WTC11 (cell line): Measurements from ENCODE around the gene ASS1. TPM values are rescaled to one million over a fixed set of nuclear protein-coding genes. Genes with fewer than 3 reads are reported as not detected.

Source experiments
- ATAC-seq: fragments of 200-7000 bp; cut with Tn5 transposase; 2 replicates; pipeline ENCODE4 v1.10.0; 2021; ENCODE audit warnings: mild to moderate bottlenecking, moderate library complexity
- CTCF ChIA-PET: fragments of 300-600 bp; sonication (Branson Sonifier 250); formaldehyde crosslinking; loops from one replicate; lab custom pipeline; 2021; ENCODE audit warnings: antibody characterized with exemption; lab: Charles Lee
- POLR2A ChIA-PET: fragments of 350-600 bp; sonication (Branson Sonifier 250); formaldehyde crosslinking; loops from one replicate; lab custom pipeline; 2021; ENCODE audit warnings: antibody characterized with exemption; lab: Charles Lee
- DNase-seq: peaks from one replicate; pipeline ENCODE4 v3.0.0; 2021; ENCODE audit warnings: low spot score
- H3K27ac Mint-ChIP-seq: 2 replicates; pipeline ENCODE4 v1.8.0; 2021; ENCODE audit warnings: mixed read lengths
- H3K27me3 Mint-ChIP-seq: 2 replicates; pipeline ENCODE4 v1.8.0; 2021; ENCODE audit warnings: low read depth, mild to moderate bottlenecking, moderate library complexity, mixed read lengths
- H3K36me3 Mint-ChIP-seq: 2 replicates; pipeline ENCODE4 v1.8.0; 2021; ENCODE audit warnings: mixed read lengths
- H3K4me1 Mint-ChIP-seq: 2 replicates; pipeline ENCODE4 v1.8.0; 2022; ENCODE audit warnings: mixed read lengths
- H3K4me3 Mint-ChIP-seq: 2 replicates; pipeline ENCODE4 v1.8.0; 2021; ENCODE audit warnings: mild to moderate bottlenecking, moderate library complexity, mixed read lengths
- H3K9me3 Mint-ChIP-seq: 2 replicates; pipeline ENCODE4 v1.8.0; 2021; ENCODE audit warnings: mixed read lengths
- FOXK1 ChIP-seq: sonication (generic); formaldehyde crosslinking; IDR thresholded peaks from 2 replicates; pipeline ENCODE4 v1.8.0; 2022; ENCODE audit warnings: mild to moderate bottlenecking, moderate library complexity, missing genetic modification reagents
- FOXP1 ChIP-seq: sonication (generic); formaldehyde crosslinking; IDR thresholded peaks from 2 replicates; pipeline ENCODE4 v1.8.0; 2022; ENCODE audit warnings: missing genetic modification reagents, mild to moderate bottlenecking, moderate library complexity, borderline replicate concordance
- GTF2I ChIP-seq: fragments of 250-450 bp; sonication (Bioruptor Pico); conservative IDR thresholded peaks from 2 replicates; pipeline ENCODE4 v1.4.0; 2021; ENCODE audit warnings: mild to moderate bottlenecking
- NFE2L1 ChIP-seq: sonication (generic); formaldehyde crosslinking; IDR thresholded peaks from 2 replicates; pipeline ENCODE4 v1.8.1; 2023; ENCODE audit warnings: missing genetic modification reagents
- RORB ChIP-seq: fragments of 250-450 bp; sonication (Bioruptor Pico); IDR thresholded peaks from 2 replicates; pipeline ENCODE4 v1.9.0; 2021; ENCODE audit warnings: mild to moderate bottlenecking
- TEAD4 ChIP-seq: sonication (generic); formaldehyde crosslinking; IDR thresholded peaks from 2 replicates; pipeline ENCODE4 v1.8.0; 2022; ENCODE audit warnings: mild to moderate bottlenecking, missing genetic modification reagents
- TP53 ChIP-seq: sonication (generic); formaldehyde crosslinking; IDR thresholded peaks from 2 replicates; pipeline ENCODE4 v1.8.1; 2023; ENCODE audit warnings: mild to moderate bottlenecking, missing genetic modification reagents
- ZNF317 ChIP-seq: sonication (generic); formaldehyde crosslinking; IDR thresholded peaks from 2 replicates; pipeline ENCODE4 v1.8.1; 2023; ENCODE audit warnings: low read depth, mild to moderate bottlenecking, moderate library complexity, missing genetic modification reagents, borderline replicate concordance
- ZNF396 ChIP-seq: fragments of 250-450 bp; sonication (Bioruptor Pico); IDR thresholded peaks from 2 replicates; pipeline ENCODE4 v1.8.0; 2021; ENCODE audit warnings: mild to moderate bottlenecking, moderate library complexity, borderline replicate concordance
- total RNA-seq: library from RNA; stranded (reverse); gene quantifications from 3 replicates; pipeline ENCODE4 v1.2.3, GENCODE V29; 2021
- TF ChIP-seq, protein P1 (sequence below): sonication (generic); formaldehyde crosslinking; IDR thresholded peaks from 2 replicates; pipeline ENCODE4 v1.8.0; 2022; ENCODE audit warnings: missing genetic modification reagents
- TF ChIP-seq, protein P2 (sequence below): sonication (generic); formaldehyde crosslinking; IDR thresholded peaks from 2 replicates; pipeline ENCODE4 v1.8.1; 2022; ENCODE audit warnings: mild to moderate bottlenecking, moderate library complexity, missing genetic modification reagents
- TF ChIP-seq, protein P3 (sequence below): sonication (generic); formaldehyde crosslinking; IDR thresholded peaks from 2 replicates; pipeline ENCODE4 v1.8.1; 2022; ENCODE audit warnings: mild to moderate bottlenecking, missing genetic modification reagents, moderate library complexity, borderline replicate concordance
- TF ChIP-seq, protein P4 (sequence below): sonication (generic); formaldehyde crosslinking; IDR thresholded peaks from 2 replicates; pipeline ENCODE4 v1.8.0; 2022; ENCODE audit warnings: mild to moderate bottlenecking, missing genetic modification reagents
- TF ChIP-seq, protein P5 (sequence below): sonication (generic); formaldehyde crosslinking; conservative IDR thresholded peaks from 2 replicates; pipeline ENCODE4 v1.8.1; 2022; ENCODE audit warnings: mild to moderate bottlenecking, missing genetic modification reagents
- TF ChIP-seq, protein P6 (sequence below): sonication (generic); formaldehyde crosslinking; IDR thresholded peaks from 2 replicates; pipeline ENCODE4 v1.8.0; 2022; ENCODE audit warnings: mild to moderate bottlenecking, missing genetic modification reagents
- TF ChIP-seq, protein P7 (sequence below): sonication (generic); formaldehyde crosslinking; IDR thresholded peaks from 2 replicates; pipeline ENCODE4 v1.8.1; 2022; ENCODE audit warnings: low read depth, missing genetic modification reagents, borderline replicate concordance
- TF ChIP-seq, protein P8 (sequence below): fragments of 250-450 bp; sonication (Bioruptor Pico); IDR thresholded peaks from 2 replicates; pipeline ENCODE4 v2.1.2; 2022; ENCODE audit warnings: mild to moderate bottlenecking, moderate library complexity
- TF ChIP-seq, protein P9 (sequence below): sonication (generic); formaldehyde crosslinking; IDR thresholded peaks from 2 replicates; pipeline ENCODE4 v1.8.1; 2022; ENCODE audit warnings: low read depth, mild to moderate bottlenecking, moderate library complexity, missing genetic modification reagents, borderline replicate concordance
- TF ChIP-seq, protein P10 (sequence below): fragments of 200-600 bp; IDR thresholded peaks from 2 replicates; pipeline ENCODE4 v1.8.0; 2022; ENCODE audit warnings: antibody characterized with exemption

Gene ASS1
- total RNA-seq, 1 experiment from 2014 or later = 95.7 TPM

DNA sequence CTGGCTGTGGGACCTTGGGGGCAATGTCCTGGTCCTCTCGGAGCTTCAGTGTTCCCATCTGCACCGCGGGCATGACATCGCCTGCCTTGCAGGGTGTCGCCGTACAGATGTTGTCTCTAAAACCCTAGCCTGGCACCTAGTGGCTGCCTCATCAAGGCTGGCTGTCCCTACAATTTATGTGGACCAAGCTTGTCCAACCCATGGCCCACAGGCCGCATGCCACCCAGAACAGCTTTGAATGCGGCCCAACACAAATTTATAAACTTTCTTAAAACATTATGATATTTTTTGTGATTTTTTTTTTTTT, 18.3 kb upstream of the ASS1 start:
- H3K4me1 Mint-ChIP-seq = peaks cover 23% of the 10 kb centered on the region
- DNase-seq = no peak
- no peak overlapping the region for H3K27ac Mint-ChIP-seq
- H3K36me3 Mint-ChIP-seq = no peaks in the 10 kb centered on the region
- ChIA-PET POLR2A (no interaction called here), CTCF (interaction anchor here (0.6 to 1.7 kb wide), 3 partner anchors 27 to 62 kb away, joined by 3 to 7 read pairs (median 5); no protein-coding TSS in a partner anchor)
- H3K9me3 Mint-ChIP-seq = no peaks in the 10 kb centered on the region
- H3K27me3 Mint-ChIP-seq = no peaks in the 10 kb centered on the region
- ATAC-seq = no peak
- no peak overlapping the region for H3K4me3 Mint-ChIP-seq
- TF ChIP-seq ZNF396 (no peak), RORB (CRISPR knock-in tag) (no peak), TEAD4 (CRISPR knock-in tag) (no peak), TP53 (no peak)
- TF ChIP-seq, protein P1, sequence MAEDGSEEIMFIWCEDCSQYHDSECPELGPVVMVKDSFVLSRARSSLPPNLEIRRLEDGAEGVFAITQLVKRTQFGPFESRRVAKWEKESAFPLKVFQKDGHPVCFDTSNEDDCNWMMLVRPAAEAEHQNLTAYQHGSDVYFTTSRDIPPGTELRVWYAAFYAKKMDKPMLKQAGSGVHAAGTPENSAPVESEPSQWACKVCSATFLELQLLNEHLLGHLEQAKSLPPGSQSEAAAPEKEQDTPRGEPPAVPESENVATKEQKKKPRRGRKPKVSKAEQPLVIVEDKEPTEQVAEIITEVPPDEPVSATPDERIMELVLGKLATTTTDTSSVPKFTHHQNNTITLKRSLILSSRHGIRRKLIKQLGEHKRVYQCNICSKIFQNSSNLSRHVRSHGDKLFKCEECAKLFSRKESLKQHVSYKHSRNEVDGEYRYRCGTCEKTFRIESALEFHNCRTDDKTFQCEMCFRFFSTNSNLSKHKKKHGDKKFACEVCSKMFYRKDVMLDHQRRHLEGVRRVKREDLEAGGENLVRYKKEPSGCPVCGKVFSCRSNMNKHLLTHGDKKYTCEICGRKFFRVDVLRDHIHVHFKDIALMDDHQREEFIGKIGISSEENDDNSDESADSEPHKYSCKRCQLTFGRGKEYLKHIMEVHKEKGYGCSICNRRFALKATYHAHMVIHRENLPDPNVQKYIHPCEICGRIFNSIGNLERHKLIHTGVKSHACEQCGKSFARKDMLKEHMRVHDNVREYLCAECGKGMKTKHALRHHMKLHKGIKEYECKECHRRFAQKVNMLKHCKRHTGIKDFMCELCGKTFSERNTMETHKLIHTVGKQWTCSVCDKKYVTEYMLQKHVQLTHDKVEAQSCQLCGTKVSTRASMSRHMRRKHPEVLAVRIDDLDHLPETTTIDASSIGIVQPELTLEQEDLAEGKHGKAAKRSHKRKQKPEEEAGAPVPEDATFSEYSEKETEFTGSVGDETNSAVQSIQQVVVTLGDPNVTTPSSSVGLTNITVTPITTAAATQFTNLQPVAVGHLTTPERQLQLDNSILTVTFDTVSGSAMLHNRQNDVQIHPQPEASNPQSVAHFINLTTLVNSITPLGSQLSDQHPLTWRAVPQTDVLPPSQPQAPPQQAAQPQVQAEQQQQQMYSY (CRISPR knock-in tag) = no peak
- TF ChIP-seq, protein P2, sequence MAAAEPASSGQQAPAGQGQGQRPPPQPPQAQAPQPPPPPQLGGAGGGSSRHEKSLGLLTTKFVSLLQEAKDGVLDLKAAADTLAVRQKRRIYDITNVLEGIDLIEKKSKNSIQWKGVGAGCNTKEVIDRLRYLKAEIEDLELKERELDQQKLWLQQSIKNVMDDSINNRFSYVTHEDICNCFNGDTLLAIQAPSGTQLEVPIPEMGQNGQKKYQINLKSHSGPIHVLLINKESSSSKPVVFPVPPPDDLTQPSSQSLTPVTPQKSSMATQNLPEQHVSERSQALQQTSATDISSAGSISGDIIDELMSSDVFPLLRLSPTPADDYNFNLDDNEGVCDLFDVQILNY (CRISPR knock-in tag) = no peak

DNA sequence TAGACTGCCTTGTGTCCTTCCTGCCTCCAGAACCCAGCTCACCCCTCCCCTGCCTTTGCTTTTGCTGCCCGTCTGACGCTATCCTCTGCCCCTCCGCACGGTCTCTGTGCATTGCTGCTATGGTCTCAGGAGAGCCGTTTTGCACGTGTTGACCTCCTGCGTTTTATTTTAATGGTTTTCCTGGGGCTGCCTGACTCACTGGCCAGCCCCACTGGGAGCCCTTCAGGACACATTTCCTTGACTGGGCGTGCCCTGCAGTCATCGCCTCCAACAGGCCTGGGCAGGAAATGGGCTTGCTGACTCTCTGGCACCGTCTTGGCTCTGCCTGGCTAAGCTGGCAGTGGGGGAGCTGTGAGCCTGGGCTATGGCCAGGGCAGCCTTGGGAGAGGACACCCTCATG, 17.9 kb upstream of the ASS1 start:
- peak; percentile 43 for ATAC-seq
- peak overlapping the region; percentile 75; the same call in 1 of the 2 replicates for H3K27ac Mint-ChIP-seq
- CTCF ChIA-PET = interaction anchor here (0.9 to 1.7 kb wide), 2 partner anchors 27 to 100 kb away, joined by 4 to 7 read pairs; no protein-coding TSS in a partner anchor
- TF ChIP-seq NFE2L1 (CRISPR knock-in tag) = no peak
- TF ChIP-seq, protein P3, sequence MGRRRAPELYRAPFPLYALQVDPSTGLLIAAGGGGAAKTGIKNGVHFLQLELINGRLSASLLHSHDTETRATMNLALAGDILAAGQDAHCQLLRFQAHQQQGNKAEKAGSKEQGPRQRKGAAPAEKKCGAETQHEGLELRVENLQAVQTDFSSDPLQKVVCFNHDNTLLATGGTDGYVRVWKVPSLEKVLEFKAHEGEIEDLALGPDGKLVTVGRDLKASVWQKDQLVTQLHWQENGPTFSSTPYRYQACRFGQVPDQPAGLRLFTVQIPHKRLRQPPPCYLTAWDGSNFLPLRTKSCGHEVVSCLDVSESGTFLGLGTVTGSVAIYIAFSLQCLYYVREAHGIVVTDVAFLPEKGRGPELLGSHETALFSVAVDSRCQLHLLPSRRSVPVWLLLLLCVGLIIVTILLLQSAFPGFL (CRISPR knock-in tag) = no peak
- TF ChIP-seq, protein P4, sequence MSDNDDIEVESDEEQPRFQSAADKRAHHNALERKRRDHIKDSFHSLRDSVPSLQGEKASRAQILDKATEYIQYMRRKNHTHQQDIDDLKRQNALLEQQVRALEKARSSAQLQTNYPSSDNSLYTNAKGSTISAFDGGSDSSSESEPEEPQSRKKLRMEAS (CRISPR knock-in tag) = no peak
- TF ChIP-seq, protein P5, sequence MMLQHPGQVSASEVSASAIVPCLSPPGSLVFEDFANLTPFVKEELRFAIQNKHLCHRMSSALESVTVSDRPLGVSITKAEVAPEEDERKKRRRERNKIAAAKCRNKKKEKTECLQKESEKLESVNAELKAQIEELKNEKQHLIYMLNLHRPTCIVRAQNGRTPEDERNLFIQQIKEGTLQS = no peak
- no peak for TF ChIP-seq FOXP1
- TF ChIP-seq, protein P6, sequence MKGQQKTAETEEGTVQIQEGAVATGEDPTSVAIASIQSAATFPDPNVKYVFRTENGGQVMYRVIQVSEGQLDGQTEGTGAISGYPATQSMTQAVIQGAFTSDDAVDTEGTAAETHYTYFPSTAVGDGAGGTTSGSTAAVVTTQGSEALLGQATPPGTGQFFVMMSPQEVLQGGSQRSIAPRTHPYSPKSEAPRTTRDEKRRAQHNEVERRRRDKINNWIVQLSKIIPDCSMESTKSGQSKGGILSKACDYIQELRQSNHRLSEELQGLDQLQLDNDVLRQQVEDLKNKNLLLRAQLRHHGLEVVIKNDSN (CRISPR knock-in tag) = no peak
- TF ChIP-seq, protein P7, sequence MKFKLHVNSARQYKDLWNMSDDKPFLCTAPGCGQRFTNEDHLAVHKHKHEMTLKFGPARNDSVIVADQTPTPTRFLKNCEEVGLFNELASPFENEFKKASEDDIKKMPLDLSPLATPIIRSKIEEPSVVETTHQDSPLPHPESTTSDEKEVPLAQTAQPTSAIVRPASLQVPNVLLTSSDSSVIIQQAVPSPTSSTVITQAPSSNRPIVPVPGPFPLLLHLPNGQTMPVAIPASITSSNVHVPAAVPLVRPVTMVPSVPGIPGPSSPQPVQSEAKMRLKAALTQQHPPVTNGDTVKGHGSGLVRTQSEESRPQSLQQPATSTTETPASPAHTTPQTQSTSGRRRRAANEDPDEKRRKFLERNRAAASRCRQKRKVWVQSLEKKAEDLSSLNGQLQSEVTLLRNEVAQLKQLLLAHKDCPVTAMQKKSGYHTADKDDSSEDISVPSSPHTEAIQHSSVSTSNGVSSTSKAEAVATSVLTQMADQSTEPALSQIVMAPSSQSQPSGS (CRISPR knock-in tag) = no peak
- TF ChIP-seq ZNF317 (CRISPR knock-in tag) = no peak
- TF ChIP-seq, protein P8, sequence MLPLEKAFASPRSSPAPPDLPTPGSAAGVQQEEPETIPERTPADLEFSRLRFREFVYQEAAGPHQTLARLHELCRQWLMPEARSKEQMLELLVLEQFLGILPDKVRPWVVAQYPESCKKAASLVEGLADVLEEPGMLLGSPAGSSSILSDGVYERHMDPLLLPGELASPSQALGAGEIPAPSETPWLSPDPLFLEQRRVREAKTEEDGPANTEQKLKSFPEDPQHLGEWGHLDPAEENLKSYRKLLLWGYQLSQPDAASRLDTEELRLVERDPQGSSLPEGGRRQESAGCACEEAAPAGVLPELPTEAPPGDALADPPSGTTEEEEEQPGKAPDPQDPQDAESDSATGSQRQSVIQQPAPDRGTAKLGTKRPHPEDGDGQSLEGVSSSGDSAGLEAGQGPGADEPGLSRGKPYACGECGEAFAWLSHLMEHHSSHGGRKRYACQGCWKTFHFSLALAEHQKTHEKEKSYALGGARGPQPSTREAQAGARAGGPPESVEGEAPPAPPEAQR (CRISPR knock-in tag) = no peak
- TF ChIP-seq FOXK1 = no peak
- TF ChIP-seq, protein P9, sequence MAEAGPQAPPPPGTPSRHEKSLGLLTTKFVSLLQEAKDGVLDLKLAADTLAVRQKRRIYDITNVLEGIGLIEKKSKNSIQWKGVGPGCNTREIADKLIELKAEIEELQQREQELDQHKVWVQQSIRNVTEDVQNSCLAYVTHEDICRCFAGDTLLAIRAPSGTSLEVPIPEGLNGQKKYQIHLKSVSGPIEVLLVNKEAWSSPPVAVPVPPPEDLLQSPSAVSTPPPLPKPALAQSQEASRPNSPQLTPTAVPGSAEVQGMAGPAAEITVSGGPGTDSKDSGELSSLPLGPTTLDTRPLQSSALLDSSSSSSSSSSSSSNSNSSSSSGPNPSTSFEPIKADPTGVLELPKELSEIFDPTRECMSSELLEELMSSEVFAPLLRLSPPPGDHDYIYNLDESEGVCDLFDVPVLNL (CRISPR knock-in tag) = no peak
- TF ChIP-seq, protein P10, sequence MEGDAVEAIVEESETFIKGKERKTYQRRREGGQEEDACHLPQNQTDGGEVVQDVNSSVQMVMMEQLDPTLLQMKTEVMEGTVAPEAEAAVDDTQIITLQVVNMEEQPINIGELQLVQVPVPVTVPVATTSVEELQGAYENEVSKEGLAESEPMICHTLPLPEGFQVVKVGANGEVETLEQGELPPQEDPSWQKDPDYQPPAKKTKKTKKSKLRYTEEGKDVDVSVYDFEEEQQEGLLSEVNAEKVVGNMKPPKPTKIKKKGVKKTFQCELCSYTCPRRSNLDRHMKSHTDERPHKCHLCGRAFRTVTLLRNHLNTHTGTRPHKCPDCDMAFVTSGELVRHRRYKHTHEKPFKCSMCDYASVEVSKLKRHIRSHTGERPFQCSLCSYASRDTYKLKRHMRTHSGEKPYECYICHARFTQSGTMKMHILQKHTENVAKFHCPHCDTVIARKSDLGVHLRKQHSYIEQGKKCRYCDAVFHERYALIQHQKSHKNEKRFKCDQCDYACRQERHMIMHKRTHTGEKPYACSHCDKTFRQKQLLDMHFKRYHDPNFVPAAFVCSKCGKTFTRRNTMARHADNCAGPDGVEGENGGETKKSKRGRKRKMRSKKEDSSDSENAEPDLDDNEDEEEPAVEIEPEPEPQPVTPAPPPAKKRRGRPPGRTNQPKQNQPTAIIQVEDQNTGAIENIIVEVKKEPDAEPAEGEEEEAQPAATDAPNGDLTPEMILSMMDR = no peak
- no peak for TF ChIP-seq GTF2I

More for the DNA sequence above, 17.9 kb upstream of the ASS1 start:
- Mint-ChIP-seq H3K27me3 (no peaks in the 10 kb centered on the region), H3K36me3 (no peaks in the 10 kb centered on the region), H3K9me3 (no peaks in the 10 kb centered on the region), H3K4me1 (peaks cover 19% of the 10 kb centered on the region), H3K4me3 (no peak overlapping the region)
- POLR2A ChIA-PET = no interaction called here
- no peak for DNase-seq
